HG03520 (cell line): Measurements from ENCODE around the gene TINCR.
"Not testable (repeated sequence)": the region's sequence is repeated elsewhere in the genome, so short reads cannot be mapped to it uniquely, and the experiment has no call there.

Experiments used
- ATAC-seq: cut with Tn5 transposase; IDR thresholded peaks from one replicate; pipeline ENCODE4 v1.9.1; 2021; ENCODE audit warnings: mild to moderate bottlenecking, moderate library complexity; ENCODE audit not compliant: unreplicated experiment

The TINCR gene

GRCh38 chr19:5567360-5567969 lies at the start of gene TINCR:
Gene TINCR (minus strand): TSS chr19:5567953.
- no peak for ATAC-seq

DNA sequence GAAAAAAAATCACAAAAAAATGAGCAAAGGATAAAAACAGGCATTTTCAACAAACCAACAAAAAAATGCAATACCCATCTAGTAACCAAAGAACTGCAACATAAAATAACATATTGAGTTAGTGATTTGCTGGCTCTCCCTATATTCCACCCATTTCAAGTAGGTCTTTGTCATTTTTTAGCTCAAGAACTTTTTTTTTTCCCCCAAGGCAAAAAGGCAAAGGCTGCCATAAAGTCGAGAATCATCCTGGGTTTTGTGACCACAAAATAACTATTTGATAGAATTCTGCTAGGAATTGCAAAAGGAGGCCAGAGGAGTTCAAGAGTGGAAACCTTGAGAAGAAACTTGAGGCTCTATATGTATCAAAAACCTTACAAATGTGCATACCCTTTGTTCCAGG lies 49.3 kb upstream of the TINCR start:
- ATAC-seq: no peak

DNA sequence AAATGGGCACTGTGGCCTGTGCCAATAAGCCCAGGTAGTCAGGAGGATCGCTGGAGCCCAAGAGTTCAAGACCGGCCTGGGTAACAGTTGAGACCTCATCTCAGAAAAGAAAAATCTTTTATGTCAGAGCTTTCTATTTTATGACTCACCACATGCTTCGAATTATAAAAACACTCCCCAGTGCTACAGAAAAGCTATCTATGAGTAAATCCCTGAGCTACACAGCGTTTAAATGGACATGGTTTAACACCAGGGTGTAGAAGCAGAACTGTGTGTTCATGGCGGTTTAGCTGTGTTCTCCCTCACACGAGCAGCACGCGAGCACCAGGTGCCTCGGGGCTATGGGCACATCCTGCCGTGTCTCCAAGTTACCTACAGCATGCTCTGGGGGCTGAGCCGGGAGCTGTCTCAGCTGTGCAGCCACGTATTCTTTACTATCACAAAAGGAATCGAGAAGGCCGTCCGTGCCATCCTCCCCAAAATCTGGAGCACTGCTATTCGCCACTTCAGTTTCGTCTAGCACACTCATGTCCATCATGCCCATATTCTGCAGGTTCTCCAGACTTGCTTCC lies 48.1 kb upstream of the TINCR start:
- ATAC-seq: no peak

- no peak for ATAC-seq
These were observed 45.4 kb upstream of the TINCR start for GRCh38 chr19:5612891-5613865.

- ATAC-seq: no peak
These were observed 42.2 kb upstream of the TINCR start for GRCh38 chr19:5609881-5610448.

- not testable (repeated sequence) for ATAC-seq
These were observed 41.0 kb upstream of the TINCR start for GRCh38 chr19:5608766-5609165.

- ATAC-seq: no peak
These were observed 40.5 kb upstream of the TINCR start for GRCh38 chr19:5608291-5608690.

GRCh38 chr19:5607318-5608275 lies 39.8 kb upstream of the TINCR start:
- no peak for ATAC-seq

DNA sequence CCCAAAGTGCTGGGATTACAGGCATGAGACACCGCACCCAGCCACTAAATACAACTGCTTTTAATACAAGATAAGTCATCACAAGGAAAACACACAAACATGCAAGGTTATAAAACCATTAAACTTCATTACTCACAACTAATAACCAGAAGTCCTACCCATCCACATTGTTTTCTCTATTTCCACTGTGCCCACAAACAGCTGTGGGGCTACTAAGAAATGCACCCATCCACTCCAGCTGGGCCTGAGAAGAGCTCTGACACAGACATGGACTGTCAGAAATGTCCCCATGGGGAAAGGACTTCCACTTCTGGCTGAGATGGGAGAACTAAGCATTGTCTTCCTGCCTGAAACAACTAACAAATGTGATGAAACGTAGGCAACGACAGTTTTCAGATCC lies 37.6 kb upstream of the TINCR start:
- no peak for ATAC-seq

GRCh38 chr19:5603626-5604025 lies 35.9 kb upstream of the TINCR start:
- ATAC-seq: no peak

DNA sequence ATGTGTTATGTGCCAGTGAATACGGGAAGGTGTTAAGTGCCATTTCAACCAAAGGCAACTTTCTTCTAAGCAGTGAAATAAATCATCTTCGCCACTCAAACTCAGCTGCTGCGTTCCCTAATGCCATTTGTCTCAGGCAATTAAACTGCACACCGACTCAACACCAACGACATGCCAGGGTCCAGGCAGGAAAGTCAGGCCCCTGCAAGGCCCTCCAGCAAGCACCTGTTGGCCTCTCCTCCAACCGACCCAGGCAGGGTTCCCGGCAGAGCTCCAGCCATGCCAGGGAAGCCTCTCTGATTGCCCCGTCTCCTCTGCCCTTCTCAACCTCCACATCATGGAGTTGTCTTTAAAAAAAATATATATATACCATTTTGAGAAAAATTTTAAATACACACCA lies 33.0 kb upstream of the TINCR start:
- ATAC-seq: no peak

DNA sequence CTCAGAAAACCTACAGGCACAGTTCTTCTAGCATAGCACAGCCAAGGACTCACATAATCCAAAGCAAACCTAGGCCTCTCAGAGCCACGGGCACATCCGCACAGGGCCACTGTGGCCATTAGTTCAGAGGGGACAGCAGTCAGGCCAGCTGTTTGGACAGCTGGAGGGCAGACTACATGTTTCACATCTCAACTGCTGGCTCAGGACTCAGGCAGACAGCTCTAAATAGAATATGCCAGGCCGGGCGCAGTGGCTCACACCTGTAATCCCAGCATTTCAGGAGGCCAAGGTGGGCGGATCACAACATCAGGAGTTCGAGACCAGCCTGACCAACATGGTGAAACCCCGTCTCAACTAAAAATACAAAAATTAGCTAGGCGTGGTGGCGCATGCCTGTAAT lies 28.0 kb upstream of the TINCR start:
- no peak for ATAC-seq

- ATAC-seq: no peak
These were observed 27.4 kb upstream of the TINCR start for GRCh38 chr19:5595129-5595528.

DNA sequence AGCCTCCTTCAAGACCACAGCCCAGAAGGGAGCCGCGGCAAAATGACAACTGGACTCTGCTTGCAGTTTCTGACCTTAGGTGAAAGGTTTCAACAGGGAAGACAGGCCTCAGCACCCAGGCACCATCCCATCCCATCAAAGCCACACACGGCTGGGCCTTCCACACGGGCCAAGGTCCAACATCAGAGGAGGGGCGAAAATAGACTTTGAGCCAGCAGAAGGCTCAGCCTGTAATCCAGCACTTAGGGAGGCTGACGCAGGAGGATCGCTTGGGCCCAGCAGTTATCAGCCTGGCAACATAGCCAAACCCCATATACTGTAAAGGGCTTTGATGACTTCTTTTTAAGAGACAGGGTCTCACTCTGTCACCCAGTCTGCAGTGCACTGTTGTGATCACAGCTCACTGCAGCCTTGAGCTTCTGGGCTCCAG lies 26.8 kb upstream of the TINCR start:
- ATAC-seq: no peak

GRCh38 chr19:5593343-5594255 lies 25.8 kb upstream of the TINCR start:
- ATAC-seq: no peak

DNA sequence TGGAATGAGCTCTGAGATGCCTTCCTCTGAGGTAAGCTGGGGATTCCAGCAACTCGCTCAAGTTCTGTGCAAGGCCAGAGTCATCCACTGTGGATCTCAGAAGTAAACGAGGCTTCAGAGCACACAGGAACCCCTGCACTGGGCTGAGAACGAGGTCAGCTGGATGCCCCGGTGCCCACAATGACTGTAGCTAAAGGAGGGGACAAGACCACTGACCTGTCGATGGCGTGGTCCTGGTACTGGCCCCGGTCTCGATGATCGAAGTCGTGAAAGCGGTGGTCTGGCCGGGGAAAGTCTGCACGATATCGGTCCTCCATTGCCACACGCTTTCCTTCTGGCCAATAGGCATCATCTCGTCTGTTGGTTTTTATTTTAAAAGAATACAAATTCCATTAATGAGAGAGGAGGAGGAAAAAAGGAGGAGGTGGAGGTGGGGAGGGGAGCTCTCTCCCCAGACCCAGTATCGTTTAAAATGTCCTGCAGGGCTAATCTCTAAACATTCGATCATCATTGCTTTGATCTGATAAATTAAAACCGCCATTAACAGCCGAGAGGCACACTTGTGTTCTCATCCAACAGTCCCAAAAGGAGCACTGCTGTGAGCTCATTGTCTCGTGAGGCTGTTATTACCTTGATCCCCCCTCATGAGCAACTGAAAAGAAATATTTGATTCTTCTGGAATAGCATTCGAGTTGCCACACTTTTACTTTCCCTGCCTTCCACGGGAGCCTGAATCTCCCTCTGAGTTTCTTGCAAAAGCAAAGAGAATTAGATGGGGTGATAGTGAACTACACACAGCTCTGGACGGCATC lies 25.0 kb upstream of the TINCR start:
- no peak for ATAC-seq

DNA sequence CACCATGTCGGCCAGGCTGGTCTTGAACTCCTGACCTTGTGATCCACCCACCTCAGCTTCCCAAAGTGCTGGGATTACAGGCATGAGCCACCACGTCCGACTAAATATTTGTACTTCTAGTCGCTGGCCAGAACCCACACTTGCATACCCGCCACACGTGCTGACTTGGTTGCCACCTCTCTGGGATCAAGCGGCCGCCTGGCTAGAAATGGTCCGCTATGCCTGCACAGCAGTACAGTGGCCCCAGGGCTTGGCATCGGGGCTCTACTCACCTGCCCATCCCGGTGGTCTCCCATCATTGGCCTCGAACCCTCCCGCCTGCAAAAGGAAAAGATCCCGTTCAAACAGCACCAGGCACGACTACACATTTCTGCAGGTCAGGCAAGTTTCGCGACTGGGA lies 23.7 kb upstream of the TINCR start:
- ATAC-seq: no peak

GRCh38 chr19:5590865-5591154 lies 23.1 kb upstream of the TINCR start:
- ATAC-seq: no peak
